Left forelimb (tissue), 1 donor: ENCODE results near the gene LDLRAD4.

ENCODE experiments used
- DNase-seq: peaks from one replicate; pipeline ENCODE4 v3.0.0-alpha.2; 2018; ENCODE audit warnings: low spot score

Gene LDLRAD4

DNA sequence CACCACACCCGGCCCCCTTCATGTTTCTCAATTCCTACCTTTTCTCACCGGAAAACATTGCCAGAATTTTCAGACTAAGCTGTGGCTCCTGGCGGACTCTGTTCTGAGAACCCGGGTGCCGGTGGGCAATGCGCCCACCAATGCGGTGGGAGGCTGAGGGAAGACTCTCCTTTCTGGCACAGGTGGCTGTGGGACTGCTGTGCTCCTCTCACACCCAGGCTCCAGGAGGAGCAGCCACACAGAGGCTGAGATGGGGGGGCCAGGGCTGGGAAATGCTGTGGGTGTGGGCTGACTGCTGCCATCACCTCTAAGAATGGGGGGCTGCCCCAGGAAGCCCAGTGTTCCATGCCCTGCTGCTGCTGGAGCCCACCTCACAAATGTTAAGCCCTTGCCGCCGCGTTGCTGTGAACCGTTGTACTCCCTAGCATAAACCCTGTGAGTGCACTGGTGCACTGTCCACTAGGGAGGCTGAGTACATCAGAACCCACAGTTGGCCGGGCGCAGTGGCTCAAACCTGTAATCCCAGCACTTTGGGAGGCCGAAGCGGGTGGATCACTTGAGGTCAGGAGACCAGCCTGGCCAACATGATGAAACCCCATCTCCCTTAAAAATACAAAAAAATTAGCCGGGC lies 152.6 kb downstream of the LDLRAD4 start:
- DNase-seq, result no peak

DNA sequence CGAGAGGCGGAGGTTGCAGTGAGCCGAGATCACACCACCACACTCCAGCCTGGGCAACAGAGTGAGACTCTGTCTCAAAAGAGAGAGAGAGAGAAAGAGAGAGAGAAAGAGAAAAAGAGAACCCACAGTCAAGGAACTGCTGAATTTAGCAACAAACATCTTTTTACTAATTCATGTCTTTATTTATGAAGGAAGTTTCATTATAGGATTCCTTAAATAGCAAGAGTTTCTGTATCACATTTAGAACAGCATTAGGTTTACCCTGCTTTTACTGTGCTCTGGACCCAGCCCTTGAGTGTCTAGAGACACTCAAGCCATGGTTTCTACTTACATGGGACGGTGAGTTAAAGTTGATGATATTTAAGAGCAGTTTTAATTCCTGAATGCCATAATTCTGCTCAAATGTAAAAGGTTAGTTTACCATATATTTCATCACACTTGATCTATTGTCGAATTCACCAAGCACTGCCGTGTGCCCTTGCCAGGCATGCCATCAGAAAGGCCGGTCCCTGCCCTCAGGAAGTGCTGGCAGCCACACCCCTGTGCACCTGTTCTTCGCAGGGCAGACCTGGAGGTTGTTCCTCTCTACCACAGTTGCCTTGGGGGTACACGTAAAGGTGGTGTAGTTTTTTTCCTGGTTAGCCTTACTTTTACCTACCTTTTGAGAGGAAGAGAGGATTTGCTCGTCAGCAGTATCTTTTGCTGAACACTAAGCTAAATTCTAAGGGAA lies 153.3 kb downstream of the LDLRAD4 start:
- no peak for DNase-seq

- DNase-seq, result no peak
Measured at GRCh38 chr18:13372531-13372951, 154.0 kb downstream of the LDLRAD4 start.

- peak; percentile 25 for DNase-seq
Measured at GRCh38 chr18:13374096-13374467, 155.5 kb downstream of the LDLRAD4 start.

DNA sequence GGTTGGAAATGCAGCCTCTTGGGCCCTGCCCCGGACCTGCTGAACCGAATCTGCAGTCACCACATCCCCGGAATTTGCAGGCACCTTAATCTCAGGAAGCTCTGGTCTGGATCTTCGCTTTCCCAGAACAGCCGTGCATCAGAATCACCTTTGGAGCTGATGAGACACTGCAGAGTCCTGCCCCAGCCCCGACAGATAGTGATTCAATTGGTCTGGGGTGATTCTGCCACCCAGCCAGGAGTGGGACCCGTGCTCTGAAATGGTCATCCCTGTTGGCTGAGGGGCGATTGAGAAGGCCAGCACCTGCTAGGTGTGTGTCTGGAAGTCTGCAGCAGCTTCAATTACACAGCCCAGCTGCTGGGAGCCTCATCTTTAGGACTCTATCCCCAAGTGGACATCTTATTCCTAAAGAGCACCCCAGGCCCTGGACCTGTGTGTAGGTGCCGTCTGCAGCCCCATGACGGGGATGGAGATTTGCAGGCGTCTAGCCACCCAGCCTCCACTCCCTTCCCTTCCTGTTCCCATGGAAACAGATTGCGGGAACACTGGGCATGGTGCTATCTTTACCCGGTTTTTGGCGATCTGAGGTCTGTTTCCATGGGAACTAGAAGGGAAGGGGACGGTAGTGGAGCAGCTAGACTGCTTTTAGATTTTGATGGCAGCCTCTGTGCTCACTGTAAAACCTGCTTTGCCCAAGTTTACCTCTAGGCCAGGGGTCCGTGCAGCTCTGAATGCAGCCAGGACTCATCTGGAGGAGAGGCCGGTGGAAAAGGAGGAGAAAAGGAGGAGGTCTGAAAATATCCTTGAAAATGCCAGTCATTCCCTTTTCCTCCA lies 156.1 kb downstream of the LDLRAD4 start:
- peak; percentile 49 for DNase-seq

DNA sequence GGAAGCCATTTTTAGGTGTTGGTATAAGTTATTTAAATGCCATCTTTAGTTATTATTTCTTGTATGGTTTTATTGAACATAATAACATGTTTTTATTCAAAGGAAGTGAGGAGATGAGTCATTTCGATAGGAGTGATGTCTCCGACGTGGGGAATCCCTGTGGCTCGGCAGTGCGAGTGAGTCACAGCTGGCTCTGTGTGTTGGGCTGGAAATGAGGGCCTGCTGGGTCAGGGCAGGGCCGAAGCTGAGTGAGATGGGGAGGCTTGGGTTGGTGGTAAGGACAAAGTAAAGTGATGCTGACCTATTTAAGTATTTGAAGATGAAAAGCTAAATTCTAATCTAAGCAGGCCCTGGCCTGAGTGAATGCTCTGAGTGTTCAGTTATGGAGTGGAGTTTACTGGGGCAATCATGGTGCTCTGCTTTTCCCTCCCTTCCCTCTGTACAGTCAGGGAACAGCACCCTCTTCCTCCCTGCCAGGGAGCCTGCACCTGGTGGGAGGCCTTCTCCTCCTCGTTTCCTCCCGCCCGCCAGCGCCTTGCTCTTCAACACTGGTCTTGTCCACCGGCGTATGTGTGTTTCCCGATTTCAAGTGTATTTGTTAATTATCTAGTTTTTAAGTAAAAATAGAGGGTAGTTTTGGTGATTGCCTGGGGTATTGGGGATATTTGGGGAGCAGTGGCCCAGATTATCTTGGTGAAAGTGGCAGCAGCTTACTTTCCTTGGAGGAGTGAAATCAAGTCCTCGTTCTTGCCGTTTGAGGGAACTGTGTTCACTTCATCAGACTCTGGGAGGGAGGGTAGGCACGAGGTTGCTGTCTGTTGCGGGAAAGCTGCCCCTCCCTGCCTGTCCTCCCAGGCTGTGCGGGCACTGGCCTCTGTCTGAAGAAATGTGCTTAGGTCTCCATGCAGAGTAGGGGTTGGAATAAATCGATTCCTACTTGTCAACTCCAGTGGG lies 157.0 kb downstream of the LDLRAD4 start:
- DNase-seq, result peak; percentile 67

GRCh38 chr18:13376298-13376840 lies 157.8 kb downstream of the LDLRAD4 start:
- DNase-seq, result peak; percentile 48

DNA sequence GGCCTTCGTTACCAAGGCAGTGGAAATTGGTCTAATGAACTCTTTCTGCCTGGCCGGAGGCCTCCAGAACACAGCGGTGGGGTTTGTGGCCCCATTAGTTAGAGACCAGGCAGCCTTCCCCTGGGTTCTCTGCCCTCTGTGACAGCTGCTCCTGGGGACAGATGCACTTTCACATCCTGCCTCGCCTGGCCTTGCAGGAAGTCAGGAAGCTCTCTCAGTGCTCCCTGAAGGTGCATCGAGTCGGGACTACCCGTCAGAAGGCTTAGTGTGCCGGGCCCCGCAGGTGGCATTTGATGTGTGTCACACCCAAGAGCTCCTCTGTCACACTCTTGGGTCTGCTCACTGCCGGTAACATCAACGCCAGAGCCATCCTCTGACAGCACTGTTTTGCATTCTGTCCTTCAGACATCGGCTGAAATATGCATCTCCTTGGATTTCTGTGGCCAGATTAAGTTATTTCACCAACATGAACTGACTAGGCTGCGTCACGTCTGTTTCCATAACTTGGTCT lies 158.3 kb downstream of the LDLRAD4 start:
- peak; percentile 44 for DNase-seq

GRCh38 chr18:13377496-13377895 lies 158.9 kb downstream of the LDLRAD4 start:
- DNase-seq, result peak; percentile 41

- peak; percentile 44 for DNase-seq
Measured at GRCh38 chr18:13378150-13378549, 159.6 kb downstream of the LDLRAD4 start.

- peak; percentile 44 for DNase-seq
Measured at GRCh38 chr18:13379062-13379865, 160.7 kb downstream of the LDLRAD4 start.

DNA sequence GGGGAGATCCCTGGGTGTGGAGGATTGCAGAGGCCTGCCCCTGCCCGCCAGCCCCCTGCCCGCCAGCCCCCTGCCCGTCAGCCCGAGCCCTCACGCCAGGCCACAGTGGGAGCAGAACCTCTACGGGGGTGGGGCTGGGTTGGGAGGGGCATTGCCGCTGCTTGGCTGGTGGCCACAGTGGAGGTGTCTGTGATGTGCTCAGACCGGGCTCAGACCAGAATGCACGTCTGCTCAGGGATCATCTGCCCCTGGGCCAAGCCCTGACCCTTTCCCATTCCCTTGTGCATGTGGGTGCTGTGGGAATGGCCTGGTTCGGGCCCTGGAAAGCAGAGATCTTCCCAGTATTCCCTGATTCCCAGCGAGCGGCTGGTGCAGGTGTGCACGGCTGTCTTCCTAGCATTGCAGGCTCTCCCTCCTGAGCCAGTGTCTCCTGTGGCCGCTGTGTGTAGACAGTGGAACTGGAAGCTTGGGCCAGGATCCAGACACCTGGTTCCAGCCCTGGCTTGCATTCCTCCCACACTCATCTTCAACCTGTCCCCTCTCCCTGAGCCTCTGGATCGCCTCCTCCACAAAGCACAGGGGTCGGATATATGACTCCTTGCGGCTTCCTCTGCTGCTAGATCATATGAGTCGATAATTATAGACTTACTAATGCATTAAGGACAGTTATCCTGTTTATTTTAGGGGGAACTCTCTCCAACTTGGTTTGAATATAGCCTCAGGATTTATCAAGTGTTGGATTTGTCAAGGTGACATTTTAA lies 161.6 kb downstream of the LDLRAD4 start:
- peak; percentile 61 for DNase-seq

- peak; percentile 46 for DNase-seq
Measured at GRCh38 chr18:13380691-13381070, 162.1 kb downstream of the LDLRAD4 start.

GRCh38 chr18:13381331-13381730 lies 162.8 kb downstream of the LDLRAD4 start:
- DNase-seq, result peak; percentile 28

- DNase-seq, result peak; percentile 78
Measured at GRCh38 chr18:13381944-13382365, 163.4 kb downstream of the LDLRAD4 start.

- peak; percentile 73 for DNase-seq
Measured at GRCh38 chr18:13382366-13382953, 163.9 kb downstream of the LDLRAD4 start.

- peak; percentile 60 for DNase-seq
Measured at GRCh38 chr18:13382954-13383827, 164.6 kb downstream of the LDLRAD4 start.
